ENCODE data around the gene NKX2-1. TPM values are rescaled to one million over a fixed set of nuclear protein-coding genes. Genes with fewer than 3 reads are reported as not detected.
"Not testable (repeated sequence)": the region's sequence is repeated elsewhere in the genome, so short reads cannot be mapped to it uniquely, and the experiment has no call there.

The NKX2-1 gene
- total and polyA plus RNA-seq, 2 donors (not counting 1 experiment from before 2014, with no cell fraction given): not detected

- Mint-ChIP-seq H3K27ac (no peak overlapping the region), H3K9me3 (ENCODE audit: insufficient read depth) (no peaks in the 10 kb centered on the region), H3K27me3 (peaks cover 9% of the 10 kb centered on the region), H3K4me3 (no peak overlapping the region), H3K4me1 (no peaks in the 10 kb centered on the region)
- WGBS (ENCODE audit: insufficient coverage): no CpG with 5 or more reads among the region's 4 CpGs
- CTCF ChIA-PET: interaction anchor here (0.7 to 1.5 kb wide), 6 partner anchors 10 to 946 kb away, joined by 3 to 9 read pairs (median 4); no protein-coding TSS in a partner anchor
- POLR2A ChIA-PET: no interaction called here
- no peaks in the 10 kb centered on the region for H3K79me2 ChIP-seq (ENCODE audit: control insufficient read depth, insufficient read depth, low read length)
- no peak overlapping the region for H2AFZ ChIP-seq (ENCODE audit: insufficient read depth, low read depth, low read length, poor library complexity, severe bottlenecking)
- H3K4me3 ChIP-seq (ENCODE audit: control extremely low read depth in 1 of 5, extremely low read depth in 1 of 5, insufficient read depth in 1 of 5, low read depth in 2 of 5, low read length in 4 of 5): no peak overlapping the region
- ATAC-seq (ENCODE audit: low read depth): no peak
- no peaks in the 10 kb centered on the region for H3K27me3 ChIP-seq (replicated peaks in 1 of 4; ENCODE audit: control extremely low read depth in 1 of 4, control insufficient read depth in 3 of 4, insufficient read depth in 4 of 4, low read length in 3 of 4)
- intact Hi-C loops (cut with micrococcal nuclease): loop anchor here (5.0 kb wide), 1 partner anchor 389 kb away; no protein-coding TSS in a partner anchor
- H3K36me3 ChIP-seq (replicated peaks in 1 of 2; ENCODE audit: control extremely low read depth in 1 of 2, control insufficient read depth in 1 of 2, extremely low read depth in 1 of 2, insufficient read depth in 2 of 2, low read length in 1 of 2): no peaks in the 10 kb centered on the region
- H3K9me3 ChIP-seq (ENCODE audit: control extremely low read depth in 1 of 3, control insufficient read depth in 2 of 3, insufficient read depth in 1 of 3, low read length in 2 of 3): no peaks in the 10 kb centered on the region
- no peak overlapping the region for H3K27ac ChIP-seq (ENCODE audit: low read length in 2 of 2)
- no peaks in the 10 kb centered on the region for H3K4me1 ChIP-seq (ENCODE audit: control insufficient read depth in 2 of 2, insufficient read depth in 2 of 2, low read length in 2 of 2)
- H3K9ac ChIP-seq (ENCODE audit: low read length): no peak overlapping the region
- DNase-seq: no peak
- H4K20me1 ChIP-seq (ENCODE audit: control insufficient read depth, insufficient read depth, low read length, poor library complexity, severe bottlenecking): no peaks in the 10 kb centered on the region
- no peak overlapping the region for H3K4me2 ChIP-seq (replicated peaks; ENCODE audit: low read depth, low read length, poor library complexity, severe bottlenecking)
- TF ChIP-seq CTCF (IDR thresholded peaks at IDR 0.05): peak; percentile 32
- TF ChIP-seq EZH2 (IDR thresholded peaks at IDR 0.05; ENCODE audit: borderline replicate concordance, insufficient read depth, low read depth, low read length, poor library complexity, severe bottlenecking): no peak
Observed at GRCh38 chr14:36553656-36554260, 33.7 kb upstream of the NKX2-1 start.

- DNase-seq: no peak
- ATAC-seq (ENCODE audit: low read depth): no peak
- POLR2A ChIA-PET: no interaction called here
- Histone ChIP-seq H3K4me3 (ENCODE audit: control extremely low read depth in 1 of 5, extremely low read depth in 1 of 5, insufficient read depth in 1 of 5, low read depth in 2 of 5, low read length in 4 of 5) (no peak overlapping the region), H3K9me3 (ENCODE audit: control extremely low read depth in 1 of 3, control insufficient read depth in 2 of 3, insufficient read depth in 1 of 3, low read length in 2 of 3) (no peaks in the 10 kb centered on the region), H3K9ac (ENCODE audit: low read length) (no peak overlapping the region), H3K4me2 (replicated peaks; ENCODE audit: low read depth, low read length, poor library complexity, severe bottlenecking) (no peak overlapping the region), H3K27ac (ENCODE audit: low read length in 2 of 2) (no peak overlapping the region), H3K36me3 (replicated peaks in 1 of 2; ENCODE audit: control extremely low read depth in 1 of 2, control insufficient read depth in 1 of 2, extremely low read depth in 1 of 2, insufficient read depth in 2 of 2, low read length in 1 of 2) (no peaks in the 10 kb centered on the region), H4K20me1 (ENCODE audit: control insufficient read depth, insufficient read depth, low read length, poor library complexity, severe bottlenecking) (no peaks in the 10 kb centered on the region), H3K27me3 (replicated peaks in 1 of 4; ENCODE audit: control extremely low read depth in 1 of 4, control insufficient read depth in 3 of 4, insufficient read depth in 4 of 4, low read length in 3 of 4) (no peaks in the 10 kb centered on the region), H2AFZ (ENCODE audit: insufficient read depth, low read depth, low read length, poor library complexity, severe bottlenecking) (no peak overlapping the region), H3K4me1 (ENCODE audit: control insufficient read depth in 2 of 2, insufficient read depth in 2 of 2, low read length in 2 of 2) (no peaks in the 10 kb centered on the region), H3K79me2 (ENCODE audit: control insufficient read depth, insufficient read depth, low read length) (no peaks in the 10 kb centered on the region)
- intact Hi-C loops (cut with micrococcal nuclease): loop anchor here (5.0 kb wide), 1 partner anchor 391 kb away; no protein-coding TSS in a partner anchor
- no peaks in the 10 kb centered on the region for H3K4me1 Mint-ChIP-seq
- TF ChIP-seq EZH2 (IDR thresholded peaks at IDR 0.05; ENCODE audit: borderline replicate concordance, insufficient read depth, low read depth, low read length, poor library complexity, severe bottlenecking) (no peak), CTCF (IDR thresholded peaks at IDR 0.05) (no peak)
- H3K27me3 Mint-ChIP-seq: peaks cover 12% of the 10 kb centered on the region
- CTCF ChIA-PET: no interaction called here
- no peak overlapping the region for H3K4me3 Mint-ChIP-seq
- H3K27ac Mint-ChIP-seq: no peak overlapping the region
- H3K9me3 Mint-ChIP-seq (ENCODE audit: insufficient read depth): no peaks in the 10 kb centered on the region
- WGBS (ENCODE audit: insufficient coverage): no CpG with 5 or more reads among the region's 1 CpG
Observed at GRCh38 chr14:36550899-36551298, 30.9 kb upstream of the NKX2-1 start.

GRCh38 chr14:36544280-36544679, 24.2 kb upstream of the NKX2-1 start:
- H3K9me3 ChIP-seq (ENCODE audit: control extremely low read depth in 1 of 3, control insufficient read depth in 2 of 3, insufficient read depth in 1 of 3, low read length in 2 of 3); H3K4me3 ChIP-seq (ENCODE audit: control extremely low read depth in 1 of 5, extremely low read depth in 1 of 5, insufficient read depth in 1 of 5, low read depth in 2 of 5, low read length in 4 of 5); POLR2A ChIA-PET; ATAC-seq (ENCODE audit: low read depth); DNase-seq; H3K4me2 ChIP-seq (replicated peaks; ENCODE audit: low read depth, low read length, poor library complexity, severe bottlenecking); H3K9me3 Mint-ChIP-seq (ENCODE audit: insufficient read depth); H3K27me3 Mint-ChIP-seq; intact Hi-C loops (cut with micrococcal nuclease); H2AFZ ChIP-seq (ENCODE audit: insufficient read depth, low read depth, low read length, poor library complexity, severe bottlenecking); H3K4me1 ChIP-seq (ENCODE audit: control insufficient read depth in 2 of 2, insufficient read depth in 2 of 2, low read length in 2 of 2); H3K4me1 Mint-ChIP-seq; H3K27me3 ChIP-seq (replicated peaks in 1 of 4; ENCODE audit: control extremely low read depth in 1 of 4, control insufficient read depth in 3 of 4, insufficient read depth in 4 of 4, low read length in 3 of 4); H3K79me2 ChIP-seq (ENCODE audit: control insufficient read depth, insufficient read depth, low read length); H4K20me1 ChIP-seq (ENCODE audit: control insufficient read depth, insufficient read depth, low read length, poor library complexity, severe bottlenecking); H3K27ac Mint-ChIP-seq; H3K4me3 Mint-ChIP-seq; H3K27ac ChIP-seq (ENCODE audit: low read length in 2 of 2); H3K36me3 ChIP-seq (replicated peaks in 1 of 2; ENCODE audit: control extremely low read depth in 1 of 2, control insufficient read depth in 1 of 2, extremely low read depth in 1 of 2, insufficient read depth in 2 of 2, low read length in 1 of 2); H3K9ac ChIP-seq (ENCODE audit: low read length): not testable (repeated sequence)
- 94% methylated on average over 15 of the region's 16 CpGs for WGBS (ENCODE audit: insufficient coverage)
- CTCF ChIA-PET: interaction anchor here (1.2 kb wide), 1 partner anchor 11 kb away, joined by 5 read pairs; no protein-coding TSS in a partner anchor
